HG03457 (cell line): ENCODE results near the gene MRPL58.
"Not testable (repeated sequence)": the region's sequence is repeated elsewhere in the genome, so short reads cannot be mapped to it uniquely, and the experiment has no call there.

Experiments
- ATAC-seq: cut with Tn5 transposase; IDR thresholded peaks from one replicate; pipeline ENCODE4 v1.9.1; 2021; ENCODE audit warnings: moderate number of reproducible peaks; ENCODE audit not compliant: unreplicated experiment

The MRPL58 gene

DNA sequence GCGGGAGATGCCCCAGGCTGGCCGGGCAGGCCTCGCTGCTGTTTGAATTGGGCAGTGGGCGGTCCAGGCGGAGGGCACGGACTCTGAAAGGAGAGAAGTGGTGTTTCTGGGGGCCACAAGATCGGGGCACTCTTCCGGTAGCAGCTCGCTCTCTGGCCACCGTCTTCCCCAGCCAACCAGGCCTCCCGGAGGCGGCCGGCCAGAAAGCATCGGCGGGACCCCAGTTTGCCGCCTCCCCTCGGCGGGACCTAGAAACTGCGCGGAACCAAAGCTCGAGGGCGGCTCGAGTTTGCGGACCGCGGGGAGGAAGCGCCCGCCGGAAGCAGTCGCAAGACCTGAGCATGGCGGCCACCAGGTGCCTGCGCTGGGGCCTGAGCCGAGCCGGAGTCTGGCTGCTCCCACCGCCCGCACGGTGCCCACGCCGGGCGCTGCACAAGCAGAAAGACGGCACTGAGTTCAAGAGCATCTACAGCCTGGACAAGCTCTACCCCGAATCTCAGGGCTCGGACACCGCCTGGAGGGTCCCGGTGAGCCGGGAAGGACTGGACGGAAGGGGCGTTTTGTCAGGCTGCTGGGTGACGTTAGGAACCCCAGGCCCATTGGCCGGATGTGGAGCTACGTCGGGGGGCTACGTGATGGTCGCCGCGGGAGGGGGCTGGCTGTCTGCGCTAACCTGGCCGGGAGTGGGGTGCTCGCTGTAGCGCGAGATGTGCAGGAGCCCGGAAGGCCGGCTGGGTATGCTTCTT is at the start of gene MRPL58:
MRPL58 (plus strand) TSS at position 325 of the 746 bp plus-strand sequence; CDS start at position 342, 17 bp downstream.
- peak; percentile 70 for ATAC-seq

DNA sequence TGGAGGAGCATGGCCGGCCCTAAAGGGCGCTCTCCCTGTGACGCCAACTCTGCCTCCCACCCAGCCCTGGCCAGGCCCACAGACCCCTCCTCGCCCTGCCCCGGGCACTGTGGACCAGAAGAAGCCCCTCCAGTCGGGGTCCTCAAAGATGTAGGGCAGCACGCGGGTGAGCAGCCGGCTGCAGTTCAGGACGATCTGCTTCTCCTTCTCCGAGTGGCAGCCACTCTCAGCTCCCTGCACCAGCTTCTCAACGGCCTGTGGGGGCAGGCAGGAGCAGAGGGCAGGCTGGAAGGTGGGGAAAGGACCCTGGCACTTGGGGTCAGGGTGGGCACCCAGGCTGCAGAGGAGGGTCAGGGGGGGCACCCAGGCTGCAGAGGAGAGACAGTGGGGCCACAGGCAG is 48.8 kb upstream of the MRPL58 start:
- no peak for ATAC-seq

GRCh38 chr17:74964246-74964761 is 48.2 kb upstream of the MRPL58 start:
- ATAC-seq = no peak

DNA sequence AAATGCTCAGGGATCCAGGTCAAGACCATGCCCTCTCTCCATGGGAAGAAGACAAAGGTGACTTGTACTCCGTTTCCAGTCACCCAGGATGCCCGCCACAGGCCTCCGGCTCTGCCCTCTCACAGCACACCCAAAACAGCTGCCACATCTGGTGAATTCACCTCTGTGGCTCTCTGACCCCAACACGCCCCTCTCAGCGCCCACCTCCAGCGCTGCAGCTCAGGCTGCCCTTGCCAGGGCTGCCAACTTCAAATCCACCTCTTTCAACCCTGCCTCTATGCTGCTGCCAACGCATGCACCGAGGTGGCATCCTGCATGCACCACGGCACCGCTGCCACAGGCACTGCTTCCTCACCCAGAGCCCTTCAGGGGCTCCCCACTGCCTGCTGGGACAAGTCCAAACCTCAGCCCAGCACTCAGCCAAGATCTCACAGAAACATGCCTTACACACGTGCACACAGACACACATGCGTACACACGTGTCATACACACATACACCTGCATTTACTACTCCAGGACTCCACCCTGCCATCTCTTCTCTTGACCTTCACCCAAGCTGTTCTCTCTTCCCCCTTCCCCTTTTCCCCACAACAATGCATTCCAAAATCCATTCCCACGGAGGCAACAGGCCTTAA is 47.4 kb upstream of the MRPL58 start:
- ATAC-seq = no peak

GRCh38 chr17:74968361-74968780 is 44.1 kb upstream of the MRPL58 start:
- ATAC-seq = no peak

- not testable (repeated sequence) for ATAC-seq
Measured at GRCh38 chr17:74969501-74969900, 43.0 kb upstream of the MRPL58 start.

GRCh38 chr17:74970395-74970794 is 42.1 kb upstream of the MRPL58 start:
- ATAC-seq = no peak

- no peak for ATAC-seq
Measured at GRCh38 chr17:74971069-74971841, 41.2 kb upstream of the MRPL58 start.

DNA sequence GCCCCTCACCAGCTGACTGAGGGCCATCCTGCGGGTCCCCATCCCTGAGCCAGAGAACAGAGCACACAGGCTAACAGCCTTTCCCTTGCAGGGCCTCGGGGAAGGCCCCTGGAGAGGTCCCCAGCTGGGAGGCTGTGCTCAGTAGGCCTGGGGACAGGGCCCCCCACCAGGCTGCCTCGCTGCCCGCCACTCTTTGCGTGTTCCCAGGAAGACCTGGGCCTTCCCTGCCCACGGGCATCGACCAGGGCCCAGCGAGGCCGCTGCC is 40.7 kb upstream of the MRPL58 start:
- no peak for ATAC-seq

DNA sequence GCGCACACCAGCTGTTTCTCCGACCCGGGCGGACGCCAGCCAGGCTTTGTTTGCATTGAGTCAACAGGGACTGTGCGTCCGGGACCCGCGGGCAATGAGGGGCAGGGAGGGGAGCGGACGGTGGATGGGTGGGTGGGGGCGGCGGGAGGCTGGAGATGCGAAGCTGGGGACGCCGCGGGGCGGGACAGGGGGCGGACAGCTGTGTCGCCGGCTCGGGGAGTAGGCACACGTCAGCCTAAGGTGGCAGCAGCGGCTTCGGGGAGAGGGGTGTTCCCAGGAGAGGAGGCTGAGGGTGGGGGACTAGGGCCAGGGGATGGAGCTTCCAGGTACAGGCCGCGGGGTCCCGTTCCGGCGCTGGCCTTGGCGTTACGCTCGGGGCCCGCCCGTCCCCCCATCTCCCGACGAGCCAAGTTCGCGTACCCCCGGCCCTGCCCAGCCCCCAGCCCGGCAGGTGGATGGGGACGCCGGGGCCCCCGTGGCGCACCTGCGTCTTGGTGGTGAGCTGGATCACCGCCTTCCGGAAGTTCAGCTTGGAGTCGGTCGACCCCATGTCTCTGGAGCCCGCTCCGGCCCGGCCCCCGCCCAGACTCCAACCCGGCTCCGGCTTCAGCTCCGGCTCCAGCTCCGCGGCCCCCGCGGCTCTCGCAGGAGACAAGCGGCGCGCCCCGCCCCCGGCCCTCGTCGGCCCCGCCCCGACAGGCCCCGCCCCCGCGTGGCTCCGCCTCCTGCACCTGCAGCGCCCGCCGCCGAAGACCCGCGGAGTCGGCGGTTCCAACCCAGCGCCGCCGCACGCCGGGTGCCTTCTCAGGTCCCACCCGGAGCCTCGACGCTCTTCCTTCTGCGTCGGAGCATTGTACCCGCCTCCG is 40.1 kb upstream of the MRPL58 start, which contains the start of gene HID1:
HID1 (minus strand) TSS at position 653 of the 866 bp plus-strand sequence; CDS start at position 550, 103 bp downstream.
- no peak for ATAC-seq

DNA sequence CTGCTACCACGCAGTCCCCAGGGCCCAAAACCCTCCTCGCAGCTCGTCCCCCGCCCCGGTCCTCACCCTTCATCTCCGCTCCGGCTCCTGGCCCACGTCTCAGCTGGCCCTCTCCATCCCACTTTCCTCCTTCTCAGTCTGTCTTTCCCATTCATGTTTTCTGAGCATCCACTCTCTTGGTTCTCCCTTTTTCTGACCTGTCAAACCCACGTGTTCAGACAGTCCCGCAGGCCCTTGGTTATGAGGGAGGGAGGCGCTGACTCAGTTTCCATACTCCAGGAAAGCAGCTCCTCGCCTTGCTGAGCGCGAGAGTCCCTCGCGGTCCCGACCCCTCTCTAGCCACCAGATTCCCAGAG is 39.5 kb upstream of the MRPL58 start:
- ATAC-seq = no peak

GRCh38 chr17:74975943-74976342 is 36.5 kb upstream of the MRPL58 start:
- ATAC-seq = no peak

DNA sequence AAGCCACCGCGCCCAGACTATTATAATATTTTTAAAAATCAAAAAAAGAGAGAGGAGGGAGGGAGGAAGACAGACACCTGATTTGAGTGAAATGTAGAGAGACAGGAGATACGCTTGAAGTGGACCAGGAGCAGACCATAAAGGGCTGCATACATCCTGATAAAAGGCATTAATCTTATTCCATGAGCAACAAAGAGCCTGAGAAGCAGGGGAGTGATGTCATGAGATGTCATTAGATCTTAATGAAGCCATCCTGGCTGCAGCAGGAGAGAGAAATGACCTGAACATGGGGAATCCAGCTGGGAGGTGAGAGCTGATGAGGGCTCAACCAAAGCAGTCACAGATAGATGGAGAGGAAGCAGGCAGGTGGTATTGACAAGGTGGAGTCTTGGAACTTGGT is 34.7 kb upstream of the MRPL58 start:
- ATAC-seq = no peak

GRCh38 chr17:74978240-74978639 is 34.2 kb upstream of the MRPL58 start:
- ATAC-seq = no peak

DNA sequence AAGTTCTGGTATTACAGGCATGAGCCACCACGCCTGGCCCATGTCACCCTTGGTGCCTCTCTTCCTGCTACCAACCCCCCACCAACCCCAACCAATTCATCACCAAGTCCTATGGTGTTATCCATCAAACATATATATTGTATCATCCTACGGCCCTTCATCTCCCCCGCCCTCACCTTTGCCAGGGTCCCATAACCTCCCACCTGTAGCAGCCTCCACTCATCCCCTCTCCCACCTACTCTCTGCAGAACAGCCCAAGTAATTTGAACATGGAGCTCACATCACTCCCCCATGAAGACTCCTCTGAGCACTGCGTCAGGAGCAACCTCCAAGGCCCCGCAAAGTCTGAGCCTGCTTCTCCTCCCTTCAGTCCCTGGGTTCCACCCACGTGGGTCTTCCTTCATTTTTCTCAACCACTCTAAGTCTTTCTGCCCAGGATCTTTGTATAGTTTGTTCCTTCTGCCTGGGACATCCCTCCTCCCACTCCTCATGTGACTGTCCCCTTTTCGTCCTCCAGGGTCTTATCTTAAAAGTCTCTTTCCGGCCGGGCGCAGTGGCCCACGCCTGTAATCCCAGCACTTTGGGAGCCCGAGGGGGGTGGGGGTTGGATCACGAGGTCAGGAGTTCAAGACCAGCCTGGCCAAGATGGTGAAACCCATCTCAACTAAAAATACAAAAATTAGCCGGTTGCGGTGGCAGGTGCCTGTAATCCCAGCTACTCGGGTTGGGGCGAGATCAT is 32.9 kb upstream of the MRPL58 start:
- no peak for ATAC-seq

GRCh38 chr17:74981318-74981978 is 31.0 kb upstream of the MRPL58 start:
- ATAC-seq = no peak

DNA sequence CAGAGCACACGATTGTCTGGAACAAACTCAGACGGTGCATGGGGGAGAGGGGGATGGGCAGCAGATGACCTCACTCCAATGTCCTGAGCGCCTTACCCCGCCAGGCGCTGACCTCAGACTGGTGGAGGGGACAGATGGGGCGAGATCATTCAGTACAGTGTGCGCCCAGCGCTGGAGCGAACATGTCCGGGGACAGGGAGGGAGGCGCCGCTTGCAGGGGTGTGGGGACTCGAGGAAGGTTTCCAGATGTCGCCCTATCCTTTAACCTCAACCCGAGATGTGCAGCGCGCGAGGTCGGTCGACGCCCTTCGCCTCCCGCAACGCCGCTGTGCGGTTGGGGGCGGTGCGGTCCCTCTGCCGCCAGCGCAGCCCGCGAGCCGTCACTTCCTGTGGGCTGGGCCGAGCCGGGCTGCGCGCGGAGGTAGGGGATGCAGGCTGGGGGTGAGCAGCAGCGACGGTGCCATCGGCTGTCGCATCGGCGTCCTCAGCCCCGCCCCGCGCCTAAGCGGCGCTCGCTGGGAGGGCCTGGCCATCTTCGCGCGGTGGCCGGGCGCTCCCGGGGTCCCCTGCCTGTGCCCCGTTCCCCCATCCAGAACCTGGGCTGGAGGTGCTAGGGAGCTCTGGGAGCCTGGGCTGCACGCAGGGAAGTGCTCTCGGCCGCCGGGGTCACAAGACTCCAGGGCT is 30.3 kb upstream of the MRPL58 start:
- ATAC-seq = no peak

DNA sequence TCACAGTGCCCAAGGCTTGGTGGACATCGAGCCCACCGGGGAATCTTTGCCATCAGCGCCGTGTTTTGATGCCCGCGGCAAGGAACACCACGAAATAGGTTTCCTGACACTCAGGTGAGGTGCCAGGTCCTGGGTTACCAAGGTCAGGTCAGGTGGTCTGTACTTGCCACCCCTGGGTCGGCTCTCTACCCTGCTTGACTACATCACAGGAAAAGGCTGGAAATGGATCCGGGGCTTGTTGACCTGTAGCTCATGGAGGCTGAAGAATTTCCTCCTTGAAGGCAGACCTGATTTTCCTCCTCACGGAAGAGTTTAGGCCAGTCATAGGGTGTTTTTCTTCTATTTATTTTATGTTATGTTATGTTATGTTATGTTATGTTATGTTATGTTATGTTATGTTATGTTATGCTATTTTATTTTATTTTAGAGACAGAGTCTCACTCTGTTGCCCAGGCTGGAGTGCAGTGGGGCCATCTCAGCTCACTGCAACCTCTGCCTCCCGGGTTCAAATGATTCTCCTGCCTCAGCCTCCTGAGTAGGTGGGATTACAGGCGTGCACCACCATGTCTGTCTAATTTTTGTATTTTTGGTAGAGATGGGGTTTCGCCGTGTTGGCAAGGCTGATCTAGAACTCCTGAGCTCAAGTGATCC is 29.7 kb upstream of the MRPL58 start:
- ATAC-seq = not testable (repeated sequence)

DNA sequence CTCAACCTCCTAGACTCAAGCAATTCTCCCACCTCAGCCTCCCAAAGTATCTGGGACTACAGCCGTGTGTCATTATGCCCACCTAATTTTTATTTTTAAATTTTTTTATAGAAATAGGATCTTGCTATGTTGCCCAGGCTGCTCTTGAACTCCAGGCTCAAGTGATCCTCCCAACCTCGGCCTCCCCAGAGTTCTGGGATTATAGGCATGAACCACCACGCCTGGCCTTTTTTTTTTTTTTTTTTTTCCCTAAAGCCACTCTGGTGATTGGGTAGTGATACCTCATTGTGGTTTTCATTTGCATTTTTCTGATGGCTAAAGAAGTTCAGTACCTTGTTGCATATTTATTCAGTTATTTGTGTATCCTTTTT is 26.3 kb upstream of the MRPL58 start:
- no peak for ATAC-seq
